IMR-90 (cell line): Measurements from ENCODE around the gene CWC25. TPM values are rescaled to one million over a fixed set of nuclear protein-coding genes. Genes with fewer than 3 reads are reported as not detected.

Experiments
- ATAC-seq: fragments of 200-7000 bp; cut with Tn5 transposase; 2 replicates; pipeline ENCODE4 v1.9.1; 2020; ENCODE audit warnings: low read depth, mild to moderate bottlenecking, moderate library complexity
- BruUV-seq: library from RNA; stranded (reverse); fragments of 400-500 nt; replicated peaks from 2 replicates; lab custom pipeline; 2021; lab: Mats Ljungman, UMichigan
- CTCF ChIA-PET: fragments of 300-600 bp; formaldehyde crosslinking; extraction: SDS; loops from one replicate; lab custom pipeline; 2021; ENCODE audit warnings: antibody characterized with exemption; lab: Yijun Ruan, JAX
- POLR2A ChIA-PET: fragments of 300-600 bp; sonication (Branson Sonifier 250); formaldehyde crosslinking; loops from one replicate; lab custom pipeline; 2022; ENCODE audit warnings: antibody characterized with exemption; ENCODE audit not compliant: unreplicated experiment; lab: Charles Lee
- DNase-seq: peaks from one replicate; pipeline ENCODE4 v3.0.0; 2013
- H2AFZ ChIP-seq: replicated peaks from 2 replicates; pipeline ENCODE3; 2013; ENCODE audit warnings: low read length, mild to moderate bottlenecking; ENCODE audit not compliant: poor library complexity
- H2AK5ac ChIP-seq: 2 replicates; pipeline ENCODE4 v1.6.1; 2013; ENCODE audit warnings: low read depth, low read length, inconsistent platforms
- H2AK9ac ChIP-seq: replicated peaks from 2 replicates; pipeline ENCODE3; 2013; ENCODE audit warnings: mild to moderate bottlenecking, low read depth, low read length, moderate library complexity; ENCODE audit not compliant: poor library complexity
- H2BK120ac ChIP-seq: 2 replicates; pipeline ENCODE4 v1.6.1; 2013; ENCODE audit warnings: low read depth, low read length, inconsistent platforms
- H2BK15ac ChIP-seq: 3 replicates; pipeline ENCODE4 v1.6.1; 2013; ENCODE audit warnings: low read depth, low read length, inconsistent platforms
- H2BK20ac ChIP-seq: 2 replicates; pipeline ENCODE4 v1.6.1; 2013; ENCODE audit warnings: low read depth, mild to moderate bottlenecking, inconsistent platforms, low read length, moderate library complexity
- H2BK5ac ChIP-seq: 2 replicates; pipeline ENCODE4 v1.6.1; 2013; ENCODE audit warnings: mild to moderate bottlenecking, low read depth, low read length, inconsistent platforms; ENCODE audit not compliant: poor library complexity, severe bottlenecking
- H3K14ac ChIP-seq: replicated peaks from 2 replicates; pipeline ENCODE4 v1.6.1; 2013; ENCODE audit warnings: low read depth, low read length, inconsistent platforms
- H3K18ac ChIP-seq: 2 replicates; pipeline ENCODE4 v1.6.1; 2013; ENCODE audit warnings: low read depth, low read length, control low read depth
- H3K23ac ChIP-seq: 2 replicates; pipeline ENCODE4 v1.6.1; 2013; ENCODE audit warnings: low read depth, low read length, inconsistent platforms
- H3K27ac ChIP-seq: 2 replicates; pipeline ENCODE4 v1.5.1; 2013; ENCODE audit warnings: mild to moderate bottlenecking, control low read depth, low read length; ENCODE audit not compliant: insufficient read depth
- H3K27me3 ChIP-seq: 2 replicates; pipeline ENCODE4 v1.6.1; 2013; ENCODE audit warnings: low read length; ENCODE audit not compliant: control insufficient read depth, insufficient read depth
- H3K36me3 ChIP-seq: 2 replicates; pipeline ENCODE4 v1.6.1; 2013; ENCODE audit warnings: low read length, mixed read lengths; ENCODE audit not compliant: control insufficient read depth, insufficient read depth
- H3K4ac ChIP-seq: 2 replicates; pipeline ENCODE4 v1.6.1; 2013; ENCODE audit warnings: low read depth, low read length, inconsistent platforms
- H3K4me1 ChIP-seq: 2 replicates; pipeline ENCODE4 v1.6.1; 2013; ENCODE audit warnings: low read length, mixed read lengths; ENCODE audit not compliant: control insufficient read depth, insufficient read depth
- H3K4me2 ChIP-seq: 2 replicates; pipeline ENCODE4 v1.6.1; 2013; ENCODE audit warnings: low read depth, mild to moderate bottlenecking, control low read depth, low read length, moderate library complexity
- H3K4me3 ChIP-seq: 2 replicates; pipeline ENCODE4 v1.5.1; 2013; ENCODE audit warnings: low read depth, mild to moderate bottlenecking, control low read depth, low read length, moderate library complexity; ENCODE audit not compliant: insufficient read depth
- H3K56ac ChIP-seq: 2 replicates; pipeline ENCODE4 v1.6.1; 2013; ENCODE audit warnings: low read length, inconsistent platforms; ENCODE audit not compliant: insufficient read depth; ENCODE audit errors: extremely low read depth
- H3K79me1 ChIP-seq, 2 experiments: 2 replicates each; pipeline ENCODE4 v1.6.1; 2013; ENCODE audit warnings: low read length in 2 of 2, inconsistent platforms in 1 of 2, low read depth in 1 of 2
- H3K9ac ChIP-seq: 2 replicates; pipeline ENCODE4 v1.6.1; 2013; ENCODE audit warnings: low read depth, low read length, control low read depth
- H3K9me1 ChIP-seq: 2 replicates; pipeline ENCODE4 v1.6.1; 2013; ENCODE audit warnings: low read length, inconsistent platforms; ENCODE audit not compliant: insufficient read depth
- H3K9me3 ChIP-seq: 2 replicates; pipeline ENCODE4 v1.6.1; 2013; ENCODE audit warnings: low read length; ENCODE audit not compliant: control insufficient read depth, insufficient read depth
- H4K20me1 ChIP-seq: 2 replicates; pipeline ENCODE4 v1.6.1; 2013; ENCODE audit warnings: low read length, inconsistent platforms; ENCODE audit not compliant: insufficient read depth
- H4K5ac ChIP-seq: 2 replicates; pipeline ENCODE4 v1.6.1; 2013; ENCODE audit warnings: mild to moderate bottlenecking, low read depth, low read length, control low read depth
- H4K8ac ChIP-seq, 2 experiments: 2 replicates each; pipeline ENCODE4 v1.6.1; 2013; ENCODE audit warnings: low read depth in 2 of 2, low read length in 2 of 2, control low read depth in 1 of 2, inconsistent platforms in 1 of 2
- H4K91ac ChIP-seq: 2 replicates; pipeline ENCODE4 v1.6.1; 2013; ENCODE audit warnings: low read depth, low read length, inconsistent platforms; ENCODE audit not compliant: insufficient read depth
- CEBPB ChIP-seq: IDR thresholded peaks from 2 replicates; pipeline ENCODE4 v1.6.1; 2012; ENCODE audit warnings: low read depth, low read length, improper control_type of control experiment
- FOS ChIP-seq: fragments of 150-350 bp; IDR thresholded peaks from 2 replicates; pipeline ENCODE4 v1.6.1; 2016; ENCODE audit warnings: low read depth, low read length
- POLR2A ChIP-seq: IDR thresholded peaks from 2 replicates; pipeline ENCODE4 v1.6.1; 2012; ENCODE audit warnings: mild to moderate bottlenecking, low read depth, low read length
- WGBS, 2 experiments: methylation state at CpG; one replicate each; pipeline versions ENCODE4 v1.1.5 to v1.1.7; 2013; ENCODE audit warnings: missing lambda C conversion rate in 2 of 2; ENCODE audit not compliant: insufficient read length in 1 of 2; ENCODE audit errors: extremely low coverage in 2 of 2; 5-methylcytosine and 5-hydroxymethylcytosine counted together
- dilution Hi-C: fragments of 300-500 bp; cut with HindIII; formaldehyde crosslinking; loops from one replicate; pipeline ENCODE4 v1.14.3; 2018; ENCODE audit warnings: low sequenced_read_pairs; ENCODE audit not compliant: unreplicated experiment
- in situ Hi-C: fragments of 300-500 bp; cut with MboI; formaldehyde crosslinking; loops from 3 replicates; pipeline ENCODE4 v1.14.3; 2019; ENCODE audit warnings: low sequenced_read_pairs, inconsistent platforms, mixed read lengths
- intact Hi-C: fragments of 100-400 bp; cut with micrococcal nuclease; formaldehyde crosslinking; loops from 2 replicates; pipeline ENCODE4 v1.10.0; 2022
- polyA plus RNA-seq, 3 experiments: library from polyadenylated mRNA; depleted of rRNA; stranded (reverse); fragments of >200 nt; gene quantifications; 2 replicates each; pipeline ENCODE4 v1.2.3, GENCODE V29; 2012; ENCODE audit warnings: low replicate concordance in 1 of 3
- total RNA-seq: library from RNA; depleted of rRNA; stranded (reverse); fragments of >200 nt; gene quantifications from 2 replicates; pipeline ENCODE4 v1.2.3, GENCODE V29; 2012

The CWC25 gene
- total and polyA plus RNA-seq, 2 of the 4 experiments (the other 2 are of a cell fraction), result 9.1 to 16.1 TPM

DNA sequence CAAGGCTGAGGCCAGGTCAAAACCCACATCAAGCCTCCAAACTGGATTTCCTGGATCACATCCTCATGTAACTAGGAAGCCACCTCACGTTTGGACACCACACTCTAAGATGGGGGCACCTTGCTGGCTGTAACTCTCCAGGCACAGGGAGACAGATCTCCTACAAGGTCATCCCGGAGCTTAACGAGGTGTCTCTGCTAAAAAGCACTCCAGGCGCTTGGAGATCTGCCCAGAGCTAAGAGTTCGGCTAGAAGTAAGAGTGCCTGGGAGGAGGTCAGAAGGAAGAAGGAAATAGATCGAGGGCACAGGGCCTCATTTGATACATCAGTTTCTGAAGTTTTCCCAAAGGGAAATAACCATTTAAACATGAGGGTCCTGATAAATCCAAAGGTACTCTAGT, 56.7 kb downstream of the CWC25 start:
- Histone ChIP-seq H2BK5ac (no peak overlapping the region), H2BK120ac (no peak overlapping the region), H3K14ac (no peak overlapping the region), H2AK9ac (no peak overlapping the region), H3K9me1 (peaks cover 7% of the 10 kb centered on the region; the same call in 1 of the 2 replicates), H2AK5ac (no peak overlapping the region), H3K18ac (no peak overlapping the region), H2AFZ (no peak overlapping the region), H3K23ac (no peak overlapping the region), H2BK20ac (no peak overlapping the region), H4K91ac (no peak overlapping the region), H3K4me3 (no peak overlapping the region), H3K4ac (no peak overlapping the region), H3K4me1 (no peaks in the 10 kb centered on the region), H3K56ac (no peak overlapping the region), H4K20me1 (peaks cover 23% of the 10 kb centered on the region), H3K36me3 (peaks cover 73% of the 10 kb centered on the region), H3K79me1 (peaks cover 10 to 41% of the 10 kb centered on the region in 2 experiments; a peak in 3 of 4 replicates), H4K8ac (no peak overlapping the region), H4K5ac (no peak overlapping the region), H2BK15ac (no peak overlapping the region), H3K27me3 (no peaks in the 10 kb centered on the region), H3K9ac (no peak overlapping the region), H3K4me2 (no peak overlapping the region), H3K9me3 (no peaks in the 10 kb centered on the region), H3K27ac (no peak overlapping the region)
- DNase-seq (no peak), ATAC-seq (no peak)
- TF ChIP-seq CEBPB, result no peak
- TF ChIP-seq POLR2A, result no peak
- no peak for TF ChIP-seq FOS
- no TSS peak for BruUV-seq
- no CpG with 5 or more reads among the region's 6 CpGs for WGBS, 2 experiments
- in situ Hi-C loops (no loop called here), dilution Hi-C loops (no loop called here), intact Hi-C loops (no loop called here)
- ChIA-PET CTCF (no interaction called here), POLR2A (no interaction called here)
